ENCODE data around the gene NOL9.

DNA sequence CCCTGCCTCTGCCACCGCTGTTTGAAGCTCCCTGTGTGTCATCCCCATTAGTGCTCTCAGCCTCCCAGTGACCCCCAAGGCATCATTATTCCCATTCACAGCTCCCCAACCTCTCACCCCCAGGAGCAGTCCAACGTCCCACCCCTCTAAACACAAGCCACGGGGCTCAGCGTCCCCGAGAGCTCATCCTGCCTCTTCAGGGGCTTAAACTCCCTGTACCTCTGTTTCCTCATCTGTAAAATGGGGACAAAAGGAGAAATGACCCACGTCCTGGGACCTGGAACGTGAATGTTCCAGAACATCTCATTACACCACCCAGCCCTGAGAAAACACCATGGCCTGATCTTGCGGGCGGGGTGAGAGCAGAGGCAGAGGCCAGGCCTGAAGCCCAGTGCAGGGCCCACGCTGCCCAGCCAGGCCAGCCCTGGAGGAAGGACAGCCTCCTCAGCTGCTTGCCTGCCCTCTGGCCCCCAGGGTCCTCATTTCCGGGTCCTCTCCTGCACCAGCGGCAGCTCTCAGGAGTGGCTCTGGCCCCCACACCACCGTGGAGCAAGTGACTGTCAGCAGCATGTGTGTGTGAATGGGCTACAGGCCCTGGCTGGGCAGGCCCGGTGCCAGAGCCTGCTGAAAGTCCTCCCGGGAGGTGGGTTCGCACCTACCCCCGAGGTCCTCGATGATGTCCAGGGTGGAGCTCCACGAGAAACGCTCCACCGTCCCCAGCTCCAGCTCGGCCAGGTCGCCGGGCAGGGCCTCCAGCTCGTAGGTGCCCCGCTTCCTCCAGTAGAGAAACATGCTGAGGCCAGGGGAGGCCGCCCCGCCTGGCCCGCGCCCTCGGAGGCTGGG, 48.7 kb downstream of the NOL9 start:
- TF ChIP-seq, protein P1, sequence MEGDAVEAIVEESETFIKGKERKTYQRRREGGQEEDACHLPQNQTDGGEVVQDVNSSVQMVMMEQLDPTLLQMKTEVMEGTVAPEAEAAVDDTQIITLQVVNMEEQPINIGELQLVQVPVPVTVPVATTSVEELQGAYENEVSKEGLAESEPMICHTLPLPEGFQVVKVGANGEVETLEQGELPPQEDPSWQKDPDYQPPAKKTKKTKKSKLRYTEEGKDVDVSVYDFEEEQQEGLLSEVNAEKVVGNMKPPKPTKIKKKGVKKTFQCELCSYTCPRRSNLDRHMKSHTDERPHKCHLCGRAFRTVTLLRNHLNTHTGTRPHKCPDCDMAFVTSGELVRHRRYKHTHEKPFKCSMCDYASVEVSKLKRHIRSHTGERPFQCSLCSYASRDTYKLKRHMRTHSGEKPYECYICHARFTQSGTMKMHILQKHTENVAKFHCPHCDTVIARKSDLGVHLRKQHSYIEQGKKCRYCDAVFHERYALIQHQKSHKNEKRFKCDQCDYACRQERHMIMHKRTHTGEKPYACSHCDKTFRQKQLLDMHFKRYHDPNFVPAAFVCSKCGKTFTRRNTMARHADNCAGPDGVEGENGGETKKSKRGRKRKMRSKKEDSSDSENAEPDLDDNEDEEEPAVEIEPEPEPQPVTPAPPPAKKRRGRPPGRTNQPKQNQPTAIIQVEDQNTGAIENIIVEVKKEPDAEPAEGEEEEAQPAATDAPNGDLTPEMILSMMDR (IDR thresholded peaks at IDR 0.05): no peak
- no peak for TF ChIP-seq POLR2A (IDR thresholded peaks at IDR 0.05)

All from right lobe of liver (tissue), 4 donors.